Activated CD4-positive, CD25-positive, alpha-beta regulatory T cell treated with anti-CD3 and anti-CD28 coated beads, Interleukin-2, amount 50 U/mL, for 72 hours (primary cell): ENCODE results near the gene RPL18.
"Not testable (repeated sequence)": the region's sequence is repeated elsewhere in the genome, so short reads cannot be mapped to it uniquely, and the experiment has no call there.

Experiments
- DNase-seq: peaks from one replicate; pipeline ENCODE4 v3.0.0; 2021

Gene RPL18

GRCh38 chr19:48618916-48619691 is at the start of gene RPL18, which contains the start of gene SPHK2:
TSS of gene RPL18 (minus strand) at chr19:48619178. CDS start at chr19:48619143, 35 bp downstream.
TSS of gene SPHK2 (plus strand) at chr19:48619506. CDS start at chr19:48620515, 1,009 bp downstream.
- DNase-seq: peak; percentile 93

DNA sequence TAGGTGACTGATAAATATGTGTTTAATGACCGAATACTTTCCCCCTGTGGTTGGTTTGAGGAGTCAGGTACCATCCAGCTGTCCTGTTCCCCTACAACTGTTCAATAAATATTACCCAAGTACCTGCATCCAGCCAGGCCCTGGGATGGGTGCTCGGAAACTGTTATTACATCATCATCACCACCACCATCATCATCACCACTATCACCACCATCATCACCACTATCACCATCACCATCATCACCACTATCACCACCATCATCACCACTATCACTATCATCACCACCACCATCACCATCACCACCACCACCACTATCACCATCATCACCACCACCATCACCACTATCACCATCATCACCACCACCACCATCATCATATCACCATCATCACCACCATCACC is 49.8 kb upstream of the RPL18 start:
- no peak for DNase-seq

DNA sequence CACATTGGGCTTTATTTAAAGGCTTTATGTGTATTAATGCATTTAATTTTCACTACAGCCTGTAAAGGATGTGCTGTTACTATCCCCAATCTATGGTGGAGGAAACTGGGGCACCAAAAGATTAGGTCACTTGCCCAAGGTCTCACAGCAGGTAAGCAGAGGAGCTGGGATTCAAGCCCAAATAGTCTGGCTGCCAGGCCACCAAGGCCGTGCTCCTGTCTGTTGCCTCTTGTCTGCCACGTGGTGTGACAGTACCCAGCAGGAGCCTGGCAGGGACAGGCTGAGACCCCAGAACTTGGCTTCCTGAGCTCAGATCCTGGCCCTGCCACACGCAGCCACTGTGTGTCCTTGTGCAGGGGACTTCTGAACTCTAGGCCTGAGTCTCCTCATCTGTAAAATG is 49.4 kb upstream of the RPL18 start:
- no peak for DNase-seq

DNA sequence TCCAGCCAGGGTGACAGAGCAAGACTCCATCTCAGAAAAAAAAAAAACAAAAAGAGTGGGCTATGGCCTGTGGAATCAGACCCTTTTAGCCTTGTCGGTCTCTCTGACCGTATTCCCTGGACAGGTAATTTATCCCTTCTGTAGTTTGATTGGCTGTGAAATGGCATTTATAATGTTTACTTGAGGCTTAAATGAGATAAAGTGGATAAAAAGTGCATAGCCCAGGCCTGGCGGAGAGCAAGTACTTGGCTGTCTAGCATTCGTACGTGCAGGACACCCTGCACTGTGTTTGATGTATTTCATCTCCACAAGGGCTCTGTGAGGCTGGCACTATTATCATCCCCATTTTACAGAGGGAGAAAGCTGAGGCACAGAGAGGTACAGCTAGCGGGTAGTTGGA is 46.8 kb upstream of the RPL18 start:
- DNase-seq: no peak

DNA sequence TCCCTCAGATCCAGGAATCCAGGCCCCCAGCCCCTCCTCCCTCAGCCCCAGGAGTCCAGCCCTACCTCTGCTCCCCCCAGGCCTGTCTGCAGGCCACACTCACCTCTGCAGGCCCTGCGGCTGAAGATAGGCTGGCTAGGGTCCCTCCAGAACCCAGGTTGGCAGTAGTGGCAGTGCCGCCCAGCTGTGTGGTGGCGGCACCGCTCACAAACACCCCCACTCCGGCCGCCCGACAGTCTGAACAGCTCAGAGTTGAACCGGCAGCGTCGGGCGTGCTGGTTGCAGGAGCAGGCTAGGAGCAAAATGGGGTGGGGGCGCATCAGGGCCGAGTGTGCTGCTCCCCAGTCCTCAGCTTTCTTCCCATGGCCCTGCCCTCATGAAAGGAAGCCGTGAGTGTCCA is 45.5 kb upstream of the RPL18 start:
- no peak for DNase-seq

GRCh38 chr19:48663667-48664066 is 44.7 kb upstream of the RPL18 start:
- DNase-seq: no peak

GRCh38 chr19:48661711-48662090 is 42.7 kb upstream of the RPL18 start:
- DNase-seq: no peak

DNA sequence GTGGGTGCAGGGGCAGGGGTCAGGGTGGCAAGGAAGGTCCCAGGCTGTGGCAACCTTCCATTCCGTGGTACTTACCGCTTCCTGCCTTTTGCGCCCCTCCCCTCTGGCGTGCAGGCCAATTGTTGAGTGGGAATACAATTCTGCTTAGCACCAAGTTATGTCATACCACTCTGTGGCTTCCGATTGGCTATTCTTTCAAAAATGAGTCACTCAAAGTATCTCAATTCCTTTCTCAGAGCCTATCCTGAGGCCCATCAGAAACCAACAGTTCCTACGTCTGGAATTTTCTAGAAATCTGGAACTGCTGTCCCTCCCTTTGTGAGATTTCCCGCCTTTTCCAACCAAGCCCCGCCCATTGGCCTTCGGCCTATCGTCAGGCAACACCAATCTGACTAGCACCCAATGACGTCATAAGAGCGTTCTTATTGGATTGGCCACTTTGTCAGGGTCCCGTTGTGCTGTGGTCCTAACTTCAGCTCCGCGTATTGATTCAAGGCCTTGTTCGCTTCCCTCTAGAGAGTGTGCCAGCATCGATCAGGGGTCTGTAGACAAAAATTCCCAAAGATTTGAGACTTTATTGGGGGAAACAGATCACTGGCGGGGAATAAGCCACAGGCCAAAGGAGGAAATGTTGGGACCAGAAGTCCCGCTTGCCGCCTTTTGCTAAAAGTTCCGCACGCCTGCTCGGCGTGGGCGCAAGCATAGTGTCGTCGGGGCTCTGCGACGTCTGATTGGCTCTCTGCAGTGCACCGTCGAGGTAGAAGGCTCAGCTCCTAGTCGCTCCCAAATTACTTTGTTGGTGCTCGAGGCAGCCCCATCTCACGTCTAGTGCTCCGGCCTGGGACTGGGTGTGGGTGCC is 42.1 kb upstream of the RPL18 start:
- peak; percentile 77 for DNase-seq

GRCh38 chr19:48659768-48660167 is 40.8 kb upstream of the RPL18 start:
- DNase-seq: no peak

GRCh38 chr19:48658483-48658882 is 39.5 kb upstream of the RPL18 start:
- no peak for DNase-seq

- DNase-seq: not testable (repeated sequence)
Observed at GRCh38 chr19:48657828-48658227, 38.9 kb upstream of the RPL18 start.

DNA sequence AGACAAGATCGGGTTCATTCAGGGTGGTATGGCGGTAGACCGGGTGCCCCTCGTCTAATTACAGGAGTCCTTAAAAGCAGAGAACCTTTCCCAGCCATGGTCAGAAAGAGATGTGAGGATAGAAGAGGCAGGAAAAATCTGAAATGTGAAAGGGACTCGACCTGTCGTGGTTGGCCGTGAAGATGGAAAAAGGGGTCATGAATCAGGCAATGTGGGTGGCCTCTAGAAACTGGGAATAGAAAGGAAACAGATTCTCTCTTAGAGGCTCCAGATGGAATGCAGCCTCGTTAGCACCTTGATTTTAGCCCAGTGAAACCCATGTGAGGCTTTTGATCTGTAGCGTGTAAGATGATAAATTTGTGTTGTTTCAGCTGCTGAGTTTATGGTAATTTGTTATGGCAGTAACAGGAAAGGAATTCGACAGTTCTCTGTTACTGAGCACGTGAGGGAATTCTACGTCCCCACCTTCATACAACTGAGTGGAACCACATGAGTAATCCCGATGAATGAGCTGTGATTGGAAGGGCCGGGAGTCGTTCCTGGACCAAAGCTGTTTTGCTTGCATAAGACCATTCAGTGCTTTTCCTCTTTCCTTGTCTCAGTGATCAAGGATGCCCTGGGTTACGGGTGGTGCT is 38.0 kb upstream of the RPL18 start:
- no peak for DNase-seq

GRCh38 chr19:48654299-48655059 is 35.5 kb upstream of the RPL18 start:
- no peak for DNase-seq

DNA sequence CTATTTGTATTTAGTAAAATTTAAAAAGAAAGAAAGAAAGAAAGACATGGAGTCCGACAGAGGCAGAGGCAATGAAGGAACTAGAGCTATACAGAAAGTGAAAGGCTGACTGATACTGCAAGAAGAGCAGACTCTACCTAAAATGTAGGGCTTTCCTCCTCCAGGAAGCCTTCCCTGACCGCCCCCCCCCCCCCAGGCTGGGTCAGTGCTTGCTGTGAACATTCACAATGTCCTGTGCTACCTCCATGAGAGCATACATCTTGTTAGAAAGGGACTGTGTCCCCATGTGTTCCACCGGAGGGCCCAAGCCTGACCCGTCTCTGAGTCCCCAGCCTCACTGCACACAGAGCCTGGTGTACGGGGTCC is 32.7 kb upstream of the RPL18 start:
- DNase-seq: no peak

- no peak for DNase-seq
Observed at GRCh38 chr19:48650974-48651682, 32.1 kb upstream of the RPL18 start.

GRCh38 chr19:48648134-48648533 is 29.2 kb upstream of the RPL18 start:
- DNase-seq: no peak

DNA sequence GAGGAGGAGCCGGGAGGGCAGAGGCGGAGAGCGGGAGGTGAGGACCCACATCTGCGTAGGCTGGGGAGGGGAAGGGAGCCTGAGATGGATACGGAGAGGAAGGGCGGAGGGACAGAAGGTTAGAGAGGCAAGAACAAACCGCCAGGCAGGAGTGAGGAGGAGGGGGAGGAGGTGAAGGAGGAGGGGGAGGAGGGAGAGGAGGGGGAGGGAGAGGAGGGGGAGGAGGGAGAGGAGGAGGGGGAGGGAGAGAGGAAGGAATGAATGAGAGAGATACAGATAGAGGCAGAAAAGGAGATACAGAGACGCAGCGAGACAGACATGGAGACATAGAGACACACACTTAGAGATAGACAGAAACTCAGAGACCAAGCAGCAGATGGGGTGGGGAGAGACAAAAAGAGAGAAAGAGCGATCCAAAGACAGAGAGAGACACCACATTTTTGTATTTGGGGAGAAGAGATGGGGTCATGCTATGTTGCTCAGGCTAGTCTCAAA is 27.8 kb upstream of the RPL18 start:
- DNase-seq: no peak

DNA sequence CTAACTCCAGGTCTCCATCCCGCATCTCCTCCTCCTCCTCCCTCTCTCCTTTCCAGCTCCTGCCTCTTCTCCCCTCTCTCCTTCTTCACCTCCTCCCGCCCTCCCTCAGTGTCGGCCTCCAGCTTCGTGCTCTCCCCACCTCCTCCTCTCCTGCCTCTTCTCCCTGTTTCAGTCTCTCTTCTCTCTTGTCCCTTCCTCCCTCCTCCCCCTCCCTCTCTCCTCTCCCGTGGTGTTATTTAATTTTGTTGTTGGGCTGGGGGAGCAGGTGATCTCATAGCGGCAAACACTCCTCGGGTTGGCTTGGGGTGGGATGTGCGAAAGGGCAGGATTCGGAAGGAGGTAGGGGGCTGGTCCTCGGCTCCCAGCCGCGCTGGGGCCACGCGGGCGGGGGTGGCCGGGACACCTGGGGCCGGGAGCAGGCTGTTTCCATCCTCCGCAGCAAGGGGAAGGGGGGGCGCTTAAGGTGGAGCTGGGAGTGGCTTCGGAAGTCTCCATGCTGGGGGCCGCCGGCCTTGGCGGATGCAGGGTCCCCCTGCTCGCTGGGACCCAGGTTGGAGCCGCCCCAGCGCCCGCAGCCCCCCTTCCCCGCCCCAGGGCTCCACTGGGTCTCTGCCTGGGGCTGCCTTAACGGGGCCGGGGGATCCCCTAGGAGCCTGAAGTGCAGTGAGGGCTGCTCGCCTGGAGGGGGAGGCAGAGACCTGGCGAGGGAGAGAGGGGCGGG is 27.2 kb upstream of the RPL18 start, which contains the start of gene CA11:
CA11 (minus strand) TSS at position 187 of the 721 bp plus-strand sequence. CDS start 555 bp downstream, outside the sequence.
- peak; percentile 91 for DNase-seq

GRCh38 chr19:48645620-48646000 is 26.6 kb upstream of the RPL18 start:
- no peak for DNase-seq

GRCh38 chr19:48644839-48645619 is 26.1 kb upstream of the RPL18 start:
- peak; percentile 65 for DNase-seq
